ENCODE measurements around the gene PSMC5. TPM values are rescaled to one million over a fixed set of nuclear protein-coding genes. Genes with fewer than 3 reads are reported as not detected.

The PSMC5 gene
- total RNA-seq, 2 experiments from 2014 or later, result 155 to 157 TPM

GRCh38 chr17:63785556-63785955, 41.7 kb upstream of the PSMC5 start:
- ChIA-PET CTCF (interaction anchor here (0.9 to 1.7 kb wide), 4 partner anchors 8 to 75 kb away, joined by 3 to 4 read pairs (median 3); no protein-coding TSS in a partner anchor), POLR2A (interaction anchor here (1.0 to 1.2 kb wide), 2 partner anchors 12 to 41 kb away, joined by 3 to 7 read pairs; partner anchors contain the start of genes CCDC47, DDX42 and PSMC5)
- TF ChIP-seq CTCF (IDR thresholded peaks at IDR 0.05), result no peak
- Mint-ChIP-seq H3K4me1 (ENCODE audit: low read depth) (peaks cover 29% of the 10 kb centered on the region), H3K27me3 (no peaks in the 10 kb centered on the region), H3K27ac (peak overlapping the region; percentile 25), H3K36me3 (ENCODE audit: low read depth) (peaks cover 17% of the 10 kb centered on the region), H3K4me3 (no peak overlapping the region), H3K9me3 (no peaks in the 10 kb centered on the region)
- intact Hi-C loops (cut with micrococcal nuclease), result no loop called here
- no peak for ATAC-seq
- no peak for DNase-seq

- ChIA-PET POLR2A (interaction anchor here (1.1 to 1.2 kb wide), 2 partner anchors 12 to 44 kb away, joined by 4 to 7 read pairs; partner anchors contain the start of genes CCDC47 and DDX42), CTCF (interaction anchor here (1.0 to 1.7 kb wide), 2 partner anchors 13 to 76 kb away, joined by 3 to 4 read pairs; no protein-coding TSS in a partner anchor)
- ATAC-seq (no peak), DNase-seq (no peak)
- no peak for TF ChIP-seq CTCF (IDR thresholded peaks at IDR 0.05)
- Mint-ChIP-seq H3K27ac (no peak overlapping the region), H3K4me1 (ENCODE audit: low read depth) (peaks cover 24% of the 10 kb centered on the region), H3K9me3 (no peaks in the 10 kb centered on the region), H3K27me3 (no peaks in the 10 kb centered on the region), H3K4me3 (no peak overlapping the region), H3K36me3 (ENCODE audit: low read depth) (peaks cover 17% of the 10 kb centered on the region)
- intact Hi-C loops (cut with micrococcal nuclease), result no loop called here
Observed at GRCh38 chr17:63786117-63786516, 41.1 kb upstream of the PSMC5 start.

GRCh38 chr17:63786971-63787711, 40.1 kb upstream of the PSMC5 start:
- Mint-ChIP-seq H3K9me3 (no peaks in the 10 kb centered on the region), H3K27ac (no peak overlapping the region), H3K4me3 (no peak overlapping the region), H3K36me3 (ENCODE audit: low read depth) (peaks cover 17% of the 10 kb centered on the region), H3K27me3 (no peaks in the 10 kb centered on the region), H3K4me1 (ENCODE audit: low read depth) (peaks cover 20% of the 10 kb centered on the region)
- no peak for TF ChIP-seq CTCF (IDR thresholded peaks at IDR 0.05)
- intact Hi-C loops (cut with micrococcal nuclease), result no loop called here
- ATAC-seq, result no peak
- POLR2A ChIA-PET, result interaction anchor here (0.9 to 1.2 kb wide), 3 partner anchors 13 to 43 kb away, joined by 3 to 7 read pairs (median 4); partner anchors contain the start of genes CCDC47 and DDX42
- CTCF ChIA-PET, result interaction anchor here (1.7 kb wide), 1 partner anchor 12 kb away, joined by 4 read pairs; no protein-coding TSS in a partner anchor
- DNase-seq, result no peak

- no peak for TF ChIP-seq CTCF (IDR thresholded peaks at IDR 0.05)
- Mint-ChIP-seq H3K36me3 (ENCODE audit: low read depth) (peaks cover 37% of the 10 kb centered on the region), H3K27me3 (no peaks in the 10 kb centered on the region), H3K4me3 (no peak overlapping the region), H3K9me3 (no peaks in the 10 kb centered on the region), H3K27ac (no peak overlapping the region), H3K4me1 (ENCODE audit: low read depth) (peaks cover 2% of the 10 kb centered on the region)
- ChIA-PET POLR2A (interaction anchor here (1.2 to 2.4 kb wide), 3 partner anchors 14 to 40 kb away, joined by 3 to 8 read pairs (median 6); partner anchors contain the start of genes CCDC47 and DDX42), CTCF (interaction anchor here (1.9 to 2.4 kb wide), 2 partner anchors 8 to 15 kb away, joined by 5 to 6 read pairs; no protein-coding TSS in a partner anchor)
- intact Hi-C loops (cut with micrococcal nuclease), result no loop called here
- ATAC-seq, result no peak
- no peak for DNase-seq
Observed at GRCh38 chr17:63790057-63790456, 37.2 kb upstream of the PSMC5 start.
